Endothelial cell of hepatic sinusoid (primary cell): Measurements from ENCODE around the gene GFPT2.

Experiments
- in situ Hi-C: cut with HindIII; loops from 2 replicates; pipeline ENCODE4 v1.10.0; 2017; ENCODE audit warnings: low sequenced_read_pairs

Gene GFPT2

DNA sequence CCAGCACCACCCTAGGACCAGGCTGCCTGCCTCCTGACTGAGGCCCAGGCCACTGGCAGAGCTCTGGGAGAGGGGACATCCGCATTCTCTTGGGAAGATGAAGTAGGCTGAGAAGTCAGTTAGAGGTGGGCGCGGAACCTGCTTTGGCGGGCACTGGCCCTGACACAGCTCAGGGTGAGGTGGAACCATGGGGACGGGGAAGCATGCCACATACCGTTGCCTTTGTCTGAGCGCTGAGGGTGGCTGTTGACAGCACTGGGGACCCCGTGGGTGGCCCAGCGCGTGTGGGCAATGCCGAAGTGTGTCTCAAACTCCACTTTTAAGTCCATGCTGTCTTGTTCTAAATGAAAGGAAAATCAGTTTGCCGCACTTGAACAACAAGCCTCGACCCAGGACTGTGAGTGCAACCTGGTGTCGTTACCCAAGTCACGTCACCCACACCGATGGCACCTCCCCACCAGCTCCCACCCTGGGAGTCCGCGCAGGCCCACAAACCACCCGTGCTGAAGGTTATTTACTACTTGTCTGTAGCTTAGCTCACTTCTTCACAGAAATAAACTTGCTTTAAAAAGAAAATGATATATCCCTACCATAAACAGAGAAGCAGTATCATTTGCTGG is 17.4 kb downstream of the GFPT2 start:
- in situ Hi-C loops: no loop called here

DNA sequence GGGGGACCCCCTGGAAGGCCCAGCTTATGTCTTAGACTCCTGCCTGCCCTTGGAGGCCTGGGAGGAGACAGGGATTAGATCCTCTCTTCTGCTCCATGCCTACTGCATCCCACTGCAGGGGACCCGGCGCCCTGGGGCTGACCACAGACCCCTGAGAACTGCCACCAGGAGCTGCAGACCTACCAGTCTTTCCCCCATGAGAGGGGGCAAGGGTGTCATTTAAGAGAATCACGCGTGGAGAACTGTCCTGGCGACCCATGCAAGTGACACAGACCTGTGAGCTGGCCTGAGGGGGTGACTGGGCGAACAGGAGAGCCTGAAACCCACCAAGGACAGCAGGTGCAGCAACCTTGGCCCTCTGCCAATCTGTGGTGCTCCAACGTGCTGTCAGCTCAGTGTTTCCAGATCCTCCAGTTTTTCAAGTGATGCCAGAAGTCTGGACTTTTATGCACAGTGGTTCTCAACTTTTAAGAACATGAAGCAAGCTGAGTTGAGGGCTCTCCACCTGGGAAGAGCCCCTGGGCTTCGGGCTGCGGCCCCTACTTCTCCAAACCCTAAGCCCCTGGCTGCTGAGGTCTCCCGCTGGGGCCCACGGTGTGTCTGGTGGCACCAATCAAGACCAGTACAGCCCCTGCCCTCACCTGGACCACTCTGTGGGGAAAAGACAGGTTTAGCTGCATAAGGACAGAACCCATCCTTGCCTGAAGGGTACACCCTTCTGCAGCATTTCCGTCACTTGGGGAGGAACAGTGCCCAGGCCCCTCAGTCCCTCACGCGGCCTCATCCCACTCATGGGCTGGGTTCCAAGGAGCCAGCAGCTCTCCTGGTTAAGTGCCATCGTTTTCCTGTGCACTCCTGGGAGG is 18.2 kb downstream of the GFPT2 start:
- in situ Hi-C loops: no loop called here

DNA sequence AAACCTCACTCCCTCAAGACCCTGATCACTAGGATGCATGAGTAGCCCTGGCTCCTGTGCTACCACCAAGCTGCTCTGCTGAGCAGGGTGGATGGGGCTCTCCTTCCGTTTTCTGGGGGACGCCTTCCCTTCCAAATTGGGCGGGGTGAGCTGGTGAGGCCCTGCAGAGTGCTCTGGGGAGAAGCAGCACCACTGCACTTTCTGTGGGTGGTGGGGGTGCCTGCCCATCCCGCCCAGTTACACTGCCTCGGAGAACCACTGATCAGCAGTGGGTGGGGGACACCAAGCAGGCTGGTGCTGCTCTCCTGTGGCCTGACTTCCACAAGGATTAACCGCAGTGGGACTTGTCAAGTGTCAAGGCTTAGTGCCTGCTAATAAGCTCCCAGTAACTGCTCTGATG is 19.0 kb downstream of the GFPT2 start:
- in situ Hi-C loops: no loop called here

DNA sequence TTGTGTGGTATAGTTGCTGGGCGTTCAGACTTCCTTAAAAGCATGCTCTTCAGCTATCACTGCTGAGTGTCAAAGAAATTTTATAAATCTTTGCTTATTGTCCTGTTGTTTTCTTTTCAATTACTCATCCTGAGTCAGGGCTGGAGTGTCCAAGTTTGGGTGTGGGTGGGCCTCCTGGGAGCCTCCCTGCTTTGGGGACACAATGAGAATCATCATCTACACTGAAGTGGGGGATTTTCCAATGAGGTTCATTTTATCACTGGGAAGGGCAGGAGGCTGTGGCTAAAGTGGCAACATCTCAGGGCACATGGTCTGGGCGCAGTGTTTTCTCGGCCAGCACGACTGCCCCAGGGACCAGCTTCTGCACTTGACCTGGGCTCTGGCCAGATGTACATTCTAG is 19.5 kb downstream of the GFPT2 start:
- in situ Hi-C loops: no loop called here

DNA sequence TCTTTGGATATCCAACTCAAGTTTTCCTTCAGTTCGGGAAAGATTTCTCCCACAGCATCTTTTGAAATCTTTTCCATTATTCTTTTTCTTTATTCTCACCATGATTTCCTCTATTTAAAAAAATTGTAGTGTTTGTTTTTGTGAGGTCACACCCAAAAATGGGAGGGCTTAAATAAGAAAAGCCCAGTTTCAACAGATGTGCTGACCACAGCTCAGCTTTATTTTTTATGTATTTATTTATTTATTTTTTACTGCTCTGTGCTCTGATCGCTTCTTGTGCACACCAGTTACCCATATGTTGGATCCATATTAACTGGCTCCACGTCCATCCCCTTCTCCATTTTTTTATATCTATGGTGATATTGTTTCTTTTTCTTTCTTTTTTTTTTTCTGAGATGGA is 20.3 kb downstream of the GFPT2 start:
- in situ Hi-C loops: no loop called here

DNA sequence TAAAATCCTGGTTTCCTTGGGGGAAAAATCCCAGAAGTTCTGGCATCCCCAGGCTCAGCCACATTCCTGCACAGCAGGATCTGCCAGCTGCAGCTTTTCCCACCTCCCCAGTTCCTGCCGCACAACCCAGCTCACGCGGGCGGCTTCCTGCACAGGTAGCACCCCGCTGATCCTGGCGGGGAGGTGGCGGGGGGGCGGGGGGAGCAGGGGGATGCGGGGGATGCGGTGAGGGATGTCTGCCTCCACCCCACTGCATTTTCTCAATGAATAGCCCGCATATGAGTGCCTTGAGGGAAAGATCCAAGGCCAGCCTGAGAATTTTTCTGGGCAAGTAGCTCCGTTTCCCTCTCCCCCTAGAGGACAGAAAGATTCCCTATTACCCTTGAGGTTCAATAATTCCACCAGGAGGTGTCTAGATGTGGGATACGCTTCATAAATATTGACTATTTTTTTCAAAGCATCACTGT is 21.1 kb downstream of the GFPT2 start:
- in situ Hi-C loops: no loop called here

DNA sequence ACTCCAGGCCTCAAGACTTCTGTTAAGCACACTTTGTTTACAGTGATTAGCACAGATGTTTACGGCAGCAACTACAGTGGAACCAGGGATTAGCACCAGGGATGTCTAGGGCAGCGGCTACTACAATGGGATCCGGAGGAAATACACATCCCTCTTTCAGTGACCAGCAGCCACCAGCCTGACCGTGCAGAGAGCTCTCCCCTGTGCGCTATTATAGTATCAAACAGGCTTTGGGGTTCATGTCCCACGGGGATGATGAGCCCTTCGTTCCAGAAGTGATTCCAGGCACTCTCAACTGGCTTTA is 21.5 kb downstream of the GFPT2 start:
- in situ Hi-C loops: no loop called here

DNA sequence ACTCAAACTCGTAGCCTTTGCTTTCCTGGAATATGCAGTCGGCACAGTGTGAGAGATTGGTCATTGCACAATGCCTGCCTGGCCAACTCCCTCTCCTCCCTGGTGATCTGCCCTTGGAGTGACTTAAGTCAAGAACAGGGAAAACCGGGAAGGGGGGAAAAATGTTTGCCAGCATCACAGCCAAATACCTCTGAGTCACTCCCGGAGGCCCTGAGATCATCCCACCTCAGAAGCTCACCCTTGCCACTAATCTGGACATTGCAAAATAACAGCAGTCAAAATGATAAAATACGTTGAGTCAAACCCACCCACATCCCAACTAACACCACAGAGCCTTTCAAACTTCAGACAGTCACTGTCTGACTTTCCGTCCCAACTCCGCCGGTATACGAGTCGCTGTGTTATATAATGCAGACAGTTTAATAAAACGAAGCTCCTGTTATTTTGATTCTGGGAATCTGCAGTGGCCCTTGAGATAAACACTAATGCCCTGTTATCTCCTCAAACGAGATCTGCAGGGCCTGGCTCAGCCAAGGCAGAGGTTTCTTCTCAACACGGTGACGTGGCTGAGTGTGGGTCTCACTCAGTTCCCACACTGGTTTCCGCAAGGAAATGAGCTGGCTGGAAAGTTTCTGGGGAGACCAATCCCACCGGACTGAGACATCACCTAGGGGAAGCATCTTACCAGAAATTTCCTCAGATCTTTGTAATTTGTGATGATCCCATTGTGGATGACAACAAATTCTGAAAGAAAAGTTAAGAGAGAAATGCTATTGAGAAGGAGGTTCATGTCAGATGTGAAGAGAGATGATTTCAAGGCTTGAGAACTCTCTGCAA is 22.1 kb downstream of the GFPT2 start:
- in situ Hi-C loops: no loop called here

DNA sequence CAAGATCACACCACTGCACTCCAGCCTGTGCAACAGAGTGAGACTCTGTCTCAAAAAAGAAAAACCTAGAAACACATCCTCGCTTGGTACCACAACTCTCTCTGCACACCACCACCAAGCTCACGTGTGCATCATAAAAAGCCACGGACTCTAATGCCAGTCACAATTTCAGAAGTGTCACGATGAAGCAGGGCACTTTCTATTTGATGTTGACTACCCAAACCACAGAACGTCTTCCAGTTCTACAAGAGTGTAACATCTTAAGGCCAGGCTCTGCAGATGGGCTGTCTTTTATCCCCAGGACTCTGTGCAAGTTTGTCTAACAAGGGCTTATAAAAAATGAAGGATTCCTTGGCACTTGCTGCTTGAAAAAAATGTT is 22.9 kb downstream of the GFPT2 start:
- in situ Hi-C loops: no loop called here

DNA sequence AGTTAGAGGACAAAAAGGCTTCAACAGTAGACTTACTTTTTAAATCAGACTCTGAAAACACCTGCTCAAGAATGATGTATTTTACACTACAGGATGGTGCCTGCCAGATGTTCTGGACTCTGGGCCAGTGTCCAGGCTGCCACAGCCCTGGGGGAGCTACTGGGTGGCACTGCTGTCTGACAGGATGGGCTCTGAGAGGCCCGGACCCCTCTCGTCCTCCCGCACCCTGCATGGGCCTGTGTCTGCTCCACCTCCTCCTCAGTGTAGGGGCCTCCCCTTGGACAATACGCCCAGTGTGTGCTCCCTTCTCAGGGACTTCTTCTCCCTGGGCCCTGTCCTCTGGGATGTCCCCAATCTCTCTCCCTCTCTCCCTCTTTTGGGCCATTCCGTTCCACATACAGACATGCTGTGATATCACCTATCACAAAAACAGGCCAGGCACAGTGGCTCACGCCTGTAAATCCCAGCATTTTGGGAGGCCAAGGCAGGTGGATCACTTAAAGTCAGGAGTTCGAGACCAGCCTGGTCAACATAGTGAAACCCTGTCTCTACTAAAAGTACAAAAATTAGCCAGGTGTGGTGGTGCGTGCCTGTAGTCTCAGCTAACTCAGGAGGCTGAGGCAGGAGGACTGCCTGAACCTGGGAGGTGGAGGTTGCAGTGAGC is 23.4 kb downstream of the GFPT2 start:
- in situ Hi-C loops: loop anchor here (5.0 kb wide), 1 partner anchor 138 kb away; no protein-coding TSS in a partner anchor

DNA sequence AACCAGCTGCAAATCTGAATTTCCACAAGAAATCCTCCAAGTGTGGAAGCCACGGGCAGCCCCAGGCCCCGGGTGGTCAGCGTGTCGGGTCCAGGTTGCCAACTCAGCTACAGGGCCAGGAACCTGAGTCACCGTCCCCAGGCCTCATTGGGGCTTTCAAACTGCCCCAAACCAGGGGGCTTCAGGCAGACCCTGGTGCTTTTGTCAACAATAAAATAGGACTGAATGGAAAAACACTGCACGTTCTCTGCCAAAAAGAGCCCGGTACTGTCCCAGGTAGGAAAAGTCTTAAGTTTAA is 24.0 kb downstream of the GFPT2 start:
- in situ Hi-C loops: loop anchor here (5.0 kb wide), 1 partner anchor 138 kb away; no protein-coding TSS in a partner anchor

DNA sequence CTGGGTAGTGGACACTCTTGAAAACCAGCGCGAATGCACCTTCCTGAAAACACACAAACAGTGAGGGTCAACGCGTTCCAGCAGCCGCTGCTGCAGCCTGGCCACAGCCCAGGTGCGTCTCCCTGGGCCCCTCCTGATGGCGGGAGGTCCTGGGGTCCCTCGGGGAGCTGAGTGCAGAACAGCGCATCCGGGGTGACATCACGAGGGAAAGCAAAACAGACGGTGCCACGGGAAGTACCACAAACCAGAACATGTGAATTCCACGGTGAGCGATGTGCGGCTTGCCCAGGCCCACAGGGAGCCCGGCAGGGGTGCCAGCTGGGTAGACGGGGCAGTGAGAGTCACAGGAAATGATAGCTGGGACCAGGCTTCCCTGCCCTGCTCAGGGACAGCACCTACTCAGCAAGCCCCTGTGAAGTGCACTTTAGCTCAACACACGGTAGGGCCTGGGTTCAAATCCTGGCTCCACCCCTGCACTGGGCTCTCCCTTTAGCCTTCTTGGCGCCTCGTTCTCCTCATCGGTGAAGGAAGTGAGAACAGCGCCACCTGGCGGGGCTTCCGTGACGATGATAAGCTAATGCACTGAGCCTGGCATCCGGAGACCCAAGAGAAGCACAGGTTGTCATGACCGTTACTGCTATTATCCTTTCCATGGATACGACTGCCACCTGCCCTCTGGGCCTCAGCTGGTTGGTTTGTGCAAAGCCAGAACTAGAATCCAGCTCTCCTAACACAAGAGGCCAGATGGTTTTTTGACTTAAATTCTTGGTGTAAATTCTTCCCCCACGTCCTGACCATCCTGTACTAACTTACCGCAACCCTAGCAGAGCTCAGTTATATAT is 24.6 kb downstream of the GFPT2 start:
- in situ Hi-C loops: loop anchor here (5.0 kb wide), 1 partner anchor 139 kb away; no protein-coding TSS in a partner anchor

DNA sequence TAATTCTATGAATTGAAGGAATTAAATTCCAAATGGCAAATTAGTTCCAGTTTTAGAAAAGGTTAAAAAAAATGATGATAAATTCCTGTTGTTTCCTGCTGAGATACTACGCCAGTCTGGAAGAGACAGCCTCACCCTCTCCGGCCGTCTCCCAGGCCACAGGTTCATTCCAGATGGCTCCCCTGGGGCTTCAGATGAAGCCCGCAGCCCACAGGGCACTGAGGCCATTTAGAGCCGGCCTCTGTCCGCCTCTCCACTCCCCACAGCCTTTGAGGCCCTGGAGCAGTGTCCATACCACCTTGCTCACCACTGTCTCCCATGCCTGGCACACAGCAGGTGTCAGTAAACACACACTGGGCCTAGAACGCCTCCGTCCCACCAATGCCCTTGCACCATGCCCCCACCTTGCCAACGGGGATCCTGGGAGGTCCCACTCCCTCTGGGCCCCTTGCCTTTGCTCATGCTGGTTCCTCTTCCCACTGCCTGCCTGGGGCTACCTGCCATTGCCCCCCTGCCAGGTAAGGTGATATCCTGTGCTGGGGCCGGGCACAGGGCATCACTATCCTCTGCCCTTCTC is 26.1 kb downstream of the GFPT2 start:
- in situ Hi-C loops: loop anchor here (5.0 kb wide), 1 partner anchor 140 kb away; no protein-coding TSS in a partner anchor

DNA sequence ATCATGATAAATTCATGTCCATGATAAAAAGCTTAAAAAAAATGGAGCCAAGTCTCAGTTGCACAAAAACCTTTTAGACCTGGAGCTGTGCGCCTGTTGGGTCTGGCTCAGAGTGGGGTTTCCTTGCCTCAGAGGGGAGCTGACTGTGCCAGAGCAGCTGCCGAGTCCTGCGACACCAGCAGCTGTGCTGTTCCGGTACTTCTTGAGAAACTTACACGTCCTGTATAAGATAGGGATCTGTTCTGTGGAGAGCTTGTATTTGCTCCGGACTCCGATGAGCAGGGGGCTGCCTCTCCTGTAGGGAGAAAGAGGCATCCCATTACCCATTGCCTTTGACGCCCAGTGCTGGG is 28.6 kb downstream of the GFPT2 start:
- in situ Hi-C loops: loop anchor here (5.0 kb wide), 1 partner anchor 53 kb away; no protein-coding TSS in a partner anchor

DNA sequence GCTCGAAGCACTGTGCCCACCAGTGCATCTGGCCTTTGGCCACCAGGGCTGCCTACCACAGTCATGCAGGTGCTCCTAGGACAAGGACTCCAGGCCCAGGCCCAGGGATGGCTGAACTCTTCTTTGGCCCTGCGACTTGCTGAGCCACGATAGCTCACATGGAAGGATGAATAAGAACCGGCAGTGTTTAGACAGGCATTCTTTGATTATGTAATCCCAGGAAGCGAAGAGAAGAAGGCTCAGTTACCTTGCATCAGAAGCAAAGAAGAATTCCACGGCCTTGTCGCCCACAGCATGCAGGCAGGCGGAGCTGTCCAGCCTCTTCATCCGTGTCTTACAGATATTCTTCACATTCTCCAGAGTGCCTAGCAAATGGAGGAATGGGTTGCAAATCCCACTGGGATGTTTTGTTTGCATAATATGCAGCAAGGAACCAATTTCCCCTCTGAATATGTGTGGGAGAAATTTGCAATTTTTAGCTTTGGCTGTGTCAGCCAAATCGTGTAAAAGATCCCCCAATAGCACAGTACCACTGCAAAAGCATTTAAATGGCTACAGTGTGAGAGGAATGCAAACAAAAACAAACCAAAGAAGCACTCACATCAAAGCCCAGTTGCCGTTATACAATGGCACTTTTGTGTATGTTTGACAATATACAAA is 29.1 kb downstream of the GFPT2 start:
- in situ Hi-C loops: loop anchor here (5.0 kb wide), 1 partner anchor 53 kb away; no protein-coding TSS in a partner anchor

DNA sequence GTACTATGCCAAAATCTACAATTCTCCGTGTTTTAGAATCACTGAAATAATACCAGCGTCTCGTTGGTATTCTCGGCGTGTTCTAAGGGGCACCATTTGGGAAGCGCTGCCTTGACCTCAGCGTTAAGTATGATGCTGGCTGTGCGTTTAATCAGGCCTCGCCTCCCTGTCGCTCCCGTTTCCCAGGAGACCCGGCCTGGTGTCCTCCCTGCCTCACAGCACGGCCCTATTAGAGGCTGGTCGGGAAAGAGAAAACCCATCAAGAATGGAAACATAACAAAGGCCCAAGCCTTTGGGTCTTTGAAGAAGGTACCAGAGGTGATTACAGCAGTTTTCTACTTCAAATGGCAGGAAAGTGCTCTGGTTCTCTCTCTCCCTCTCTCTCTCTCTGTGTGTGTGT is 30.0 kb downstream of the GFPT2 start:
- in situ Hi-C loops: loop anchor here (5.0 kb wide), 1 partner anchor 54 kb away; no protein-coding TSS in a partner anchor

DNA sequence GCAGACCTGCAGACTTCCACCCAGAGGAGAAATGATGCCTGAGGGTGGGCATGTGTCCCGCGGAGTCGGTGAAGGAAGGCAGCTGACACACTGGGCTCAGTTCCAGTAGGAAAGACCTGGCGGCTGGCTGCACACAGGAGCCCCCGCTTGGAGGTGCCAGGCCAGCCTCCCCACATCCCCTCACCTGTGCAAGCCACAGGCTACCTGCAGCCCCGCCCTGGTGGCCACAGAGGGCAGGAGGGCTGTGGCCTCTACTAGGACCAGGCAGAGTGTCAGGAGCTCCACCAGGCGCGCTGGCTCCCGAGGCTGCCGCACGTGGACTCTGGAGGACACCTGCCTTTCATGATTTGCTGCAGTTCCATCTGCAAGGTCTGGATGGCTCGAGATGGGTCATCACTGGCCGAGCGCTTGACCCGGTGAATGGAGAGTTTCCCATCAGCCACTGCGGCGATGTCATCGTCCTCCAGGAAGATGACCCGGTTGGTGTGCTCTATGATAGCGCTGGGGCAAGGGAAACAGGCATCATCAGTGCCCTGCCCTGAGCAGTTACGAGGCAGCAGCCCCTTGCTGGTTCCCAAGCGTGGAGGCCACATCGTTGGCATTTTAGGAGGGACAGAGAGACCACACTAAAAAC is 34.6 kb downstream of the GFPT2 start:
- in situ Hi-C loops: no loop called here

DNA sequence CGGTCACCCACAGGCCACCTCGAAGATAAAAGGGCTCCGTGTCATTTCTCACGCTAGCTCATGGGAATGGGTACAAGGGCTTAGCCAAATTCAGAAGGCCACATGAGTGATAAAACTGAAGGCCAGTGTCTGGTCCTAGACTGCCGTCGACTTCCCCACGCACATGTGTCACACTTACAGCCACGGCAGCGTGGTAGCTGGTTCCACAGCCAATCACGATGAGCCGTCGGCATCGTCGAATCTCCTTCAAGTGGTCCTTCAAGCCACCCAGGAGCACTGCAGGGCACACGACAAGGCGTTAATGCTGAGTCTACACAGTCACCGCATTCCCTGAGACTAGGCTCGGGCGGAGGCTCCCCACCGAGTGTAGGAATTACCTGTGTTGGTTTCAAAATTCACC is 36.5 kb downstream of the GFPT2 start:
- in situ Hi-C loops: no loop called here

DNA sequence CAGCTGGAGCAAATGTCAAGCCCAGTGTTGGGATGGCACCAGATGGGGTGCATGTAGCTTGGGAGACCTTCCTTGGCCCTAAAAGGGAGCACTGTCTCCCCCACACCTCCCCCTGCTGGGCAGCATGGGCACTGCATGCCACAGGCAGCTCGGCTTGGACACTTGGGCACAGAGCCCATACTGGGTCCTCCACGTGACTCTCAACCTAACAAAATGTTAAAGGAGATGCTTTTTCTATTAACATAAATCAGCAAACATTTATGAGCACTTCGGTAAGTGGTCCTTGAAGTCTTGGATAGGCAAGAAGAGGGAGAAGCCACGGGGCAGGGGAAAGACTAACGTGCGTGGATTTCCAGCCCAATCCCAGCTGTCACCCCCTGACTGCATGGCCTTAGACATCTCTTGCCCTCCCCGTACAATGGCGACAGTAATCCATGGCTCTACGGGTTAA is 37.3 kb downstream of the GFPT2 start:
- in situ Hi-C loops: no loop called here
